HG03342 (cell line): Measurements from ENCODE around the gene FGFR3.

Source experiments
- ATAC-seq: cut with Tn5 transposase; IDR thresholded peaks from one replicate; pipeline ENCODE4 v1.9.1; 2021; ENCODE audit warnings: mild to moderate bottlenecking, moderate library complexity; ENCODE audit not compliant: unreplicated experiment

FGFR3 gene

DNA sequence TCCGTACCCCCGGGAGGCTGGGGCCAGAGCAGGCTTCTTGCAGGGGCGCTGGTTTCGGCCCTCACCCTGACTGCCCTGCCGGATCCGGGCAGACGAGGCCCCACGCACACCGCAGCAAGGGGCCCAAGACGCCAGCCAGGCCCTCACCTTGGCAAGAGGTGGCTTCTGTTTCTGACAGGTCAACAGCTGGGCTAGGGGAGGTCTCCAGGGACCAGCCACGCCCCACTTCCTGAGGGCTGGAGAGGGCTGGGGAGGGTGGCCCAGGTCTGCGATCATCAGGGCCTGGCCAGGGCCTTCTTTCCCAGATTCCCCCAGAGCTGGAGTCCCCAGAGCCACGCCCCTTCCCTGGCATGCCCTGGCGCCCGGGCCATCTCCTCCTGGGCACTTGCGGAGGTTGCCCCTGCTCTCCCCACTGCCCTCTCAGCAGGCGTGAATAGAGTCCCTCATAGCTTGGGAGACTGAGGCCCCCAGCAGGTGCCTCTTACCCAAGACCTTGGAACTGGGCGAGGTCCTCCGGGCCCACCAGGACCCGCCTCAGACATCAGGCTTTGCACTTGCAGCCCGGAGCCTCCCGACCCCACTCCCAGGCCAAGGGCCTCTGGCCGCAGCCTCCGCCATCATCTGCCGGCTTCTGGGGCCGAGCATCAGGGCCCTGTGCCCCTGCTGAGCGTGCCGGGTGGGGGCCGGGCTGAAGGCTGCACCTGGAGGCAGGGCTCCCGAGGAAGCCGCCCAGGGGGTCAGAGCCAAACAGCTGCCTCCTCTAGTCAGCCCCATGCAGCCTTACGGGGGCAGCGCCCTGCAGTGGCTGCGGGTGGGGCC lies 6.3 kb upstream of the FGFR3 start:
- ATAC-seq, result no peak

DNA sequence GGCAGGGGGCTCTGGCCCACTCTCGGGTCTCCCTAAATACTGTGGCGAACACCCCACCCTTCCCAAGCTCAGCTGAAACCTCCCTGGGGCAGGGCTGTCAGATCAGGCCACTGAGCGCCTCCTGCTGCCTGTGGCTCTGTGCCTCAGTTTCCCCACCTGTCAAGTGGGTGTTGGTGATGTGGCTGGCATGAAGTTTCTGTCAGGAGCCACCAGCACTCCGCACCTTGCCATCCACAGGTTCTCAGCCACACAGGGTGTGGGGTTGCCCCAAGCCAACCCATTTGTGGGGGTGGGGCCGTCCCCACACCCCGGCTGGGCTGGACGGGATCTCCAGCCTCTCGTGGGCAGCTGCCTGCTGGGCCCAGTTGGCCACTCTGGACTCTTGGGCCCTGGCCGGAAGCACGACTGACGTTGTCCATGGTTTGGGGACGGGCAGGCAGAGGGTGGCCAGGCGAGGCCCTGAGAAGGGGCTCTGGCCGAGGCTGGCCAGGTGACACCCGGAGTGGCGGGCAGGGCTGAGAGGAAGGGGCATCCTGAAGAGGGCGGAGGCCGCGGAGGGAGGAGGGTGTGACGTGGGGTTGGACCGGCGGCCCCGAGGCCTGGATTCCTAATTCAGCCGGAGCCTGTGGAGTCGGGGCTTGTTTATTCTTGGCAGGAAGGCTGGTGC lies 5.5 kb upstream of the FGFR3 start:
- no peak for ATAC-seq

DNA sequence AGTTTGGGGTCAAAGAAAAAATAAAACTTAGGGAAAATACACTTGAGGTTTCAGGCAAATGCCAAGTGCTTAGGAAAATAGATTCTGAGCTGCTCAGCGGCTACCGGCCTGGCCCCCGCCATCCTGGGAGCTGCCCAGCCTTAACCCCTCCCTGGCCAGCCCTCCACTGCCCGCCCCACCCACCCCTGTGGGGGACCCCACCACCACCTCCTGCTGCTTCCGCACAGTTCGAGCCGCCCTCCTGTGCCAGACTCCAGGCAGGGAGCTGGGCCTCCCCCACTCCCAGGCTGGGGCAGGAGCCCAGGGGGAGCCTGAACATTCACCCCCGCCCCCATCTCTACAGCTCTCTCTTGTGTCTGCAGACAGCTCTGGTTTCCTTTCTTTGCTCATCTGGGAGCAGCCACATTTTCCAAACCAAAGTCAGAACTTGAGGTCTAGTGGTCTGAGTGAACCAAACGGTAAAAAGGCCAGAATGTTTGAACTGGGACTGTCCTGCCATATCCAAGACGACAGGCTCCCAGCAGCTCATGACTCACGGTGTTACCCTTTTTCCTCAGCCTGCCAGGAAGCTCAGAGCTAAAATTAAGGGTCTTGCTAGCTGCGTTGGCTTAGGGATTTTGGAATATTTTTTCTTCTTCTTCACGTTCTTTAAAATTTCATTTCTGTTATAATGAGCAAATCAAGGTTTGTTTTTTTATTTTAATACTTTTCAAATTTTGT lies 4.7 kb upstream of the FGFR3 start:
- no peak for ATAC-seq

DNA sequence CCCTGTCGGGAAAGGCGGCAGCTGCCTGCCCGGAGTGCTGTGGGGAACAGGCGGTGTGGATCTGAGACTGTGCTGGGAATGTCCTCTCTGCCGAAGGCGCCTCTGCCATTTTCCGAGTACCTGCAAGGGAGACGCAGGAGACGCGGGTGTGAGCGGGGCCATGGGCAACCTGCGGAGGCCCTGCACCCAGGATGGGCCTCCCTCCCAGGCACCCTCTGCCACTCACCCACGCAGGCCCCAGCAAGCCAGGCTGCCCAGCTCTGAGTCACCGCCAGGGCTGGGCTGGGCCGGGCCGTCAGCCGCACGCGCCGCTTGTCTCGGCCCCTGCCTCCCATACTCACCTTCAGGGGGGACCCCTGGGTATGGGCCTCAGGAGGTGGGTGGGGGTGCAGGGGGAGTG lies 3.5 kb upstream of the FGFR3 start:
- ATAC-seq, result no peak

DNA sequence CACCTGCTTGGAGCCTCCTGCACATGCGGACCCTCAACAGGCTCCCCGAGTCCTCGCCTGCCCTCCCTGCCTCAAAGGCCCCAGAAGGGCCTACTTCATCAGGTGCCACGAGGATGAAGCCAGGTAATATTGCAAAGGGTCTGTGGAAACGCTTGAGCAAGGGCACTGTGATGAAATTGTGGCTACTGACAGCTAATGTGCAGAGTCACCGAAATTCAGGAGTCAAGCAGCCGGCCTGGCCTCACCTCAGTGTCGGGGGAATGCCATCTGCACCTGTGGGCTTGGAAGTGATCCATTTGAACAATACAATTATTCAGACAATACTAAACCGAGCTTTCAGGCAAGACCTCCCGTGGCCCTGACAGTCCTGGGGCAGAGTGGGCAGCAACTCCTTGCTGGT lies 3.1 kb upstream of the FGFR3 start:
- no peak for ATAC-seq

DNA sequence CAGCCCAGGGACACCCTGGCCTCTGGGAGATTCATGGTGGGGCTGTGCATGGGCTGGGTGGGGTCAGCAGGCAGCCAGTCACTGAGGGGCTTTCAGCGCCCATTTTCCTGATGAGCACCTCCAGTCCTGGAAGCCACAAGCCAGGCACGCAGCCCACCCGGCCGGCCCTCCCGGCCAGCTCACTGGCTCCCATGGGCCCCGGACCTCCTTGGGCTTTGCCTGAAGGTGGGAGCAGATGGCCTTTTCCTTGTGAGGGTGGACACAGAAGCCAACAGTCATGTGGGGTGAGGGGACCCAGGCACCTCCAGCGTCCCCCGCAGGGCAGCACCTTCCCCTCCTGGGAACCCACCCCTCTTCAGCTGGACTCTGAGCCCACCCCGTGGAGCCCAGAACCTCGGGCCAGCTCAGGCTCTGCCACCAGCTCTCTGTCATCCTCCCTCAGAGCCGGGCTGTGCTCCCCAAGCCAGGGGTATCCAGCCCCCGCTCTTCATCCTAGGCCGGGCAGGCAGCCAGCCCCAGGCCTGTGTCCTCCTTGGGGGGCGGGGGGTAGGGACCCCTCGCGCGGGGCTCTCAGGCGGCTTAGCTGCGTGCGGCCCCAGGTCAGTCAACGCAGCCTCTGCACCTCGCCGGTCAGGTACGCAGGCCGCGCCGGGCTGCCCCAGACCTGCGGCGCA lies 798 bp upstream of the FGFR3 start:
- ATAC-seq, result no peak

DNA sequence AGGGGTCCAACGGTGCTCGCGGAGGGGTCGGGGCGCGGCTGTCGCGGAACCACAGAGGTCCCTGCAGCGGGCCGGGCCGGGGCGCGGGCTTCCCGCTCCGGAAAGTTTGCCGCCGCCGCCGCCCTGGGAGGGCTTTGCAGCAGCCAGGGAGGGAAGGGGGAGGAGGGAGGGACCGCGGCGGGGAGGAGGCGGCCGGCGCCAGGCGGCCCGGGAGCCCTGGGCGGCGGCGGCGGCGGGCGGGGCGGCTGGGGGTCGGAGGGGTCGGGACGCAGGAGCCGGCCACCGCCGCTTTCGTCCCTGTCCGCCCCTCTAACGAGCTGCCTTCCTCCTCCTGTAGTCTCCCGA lies 375 bp downstream of the FGFR3 start:
- no peak for ATAC-seq

DNA sequence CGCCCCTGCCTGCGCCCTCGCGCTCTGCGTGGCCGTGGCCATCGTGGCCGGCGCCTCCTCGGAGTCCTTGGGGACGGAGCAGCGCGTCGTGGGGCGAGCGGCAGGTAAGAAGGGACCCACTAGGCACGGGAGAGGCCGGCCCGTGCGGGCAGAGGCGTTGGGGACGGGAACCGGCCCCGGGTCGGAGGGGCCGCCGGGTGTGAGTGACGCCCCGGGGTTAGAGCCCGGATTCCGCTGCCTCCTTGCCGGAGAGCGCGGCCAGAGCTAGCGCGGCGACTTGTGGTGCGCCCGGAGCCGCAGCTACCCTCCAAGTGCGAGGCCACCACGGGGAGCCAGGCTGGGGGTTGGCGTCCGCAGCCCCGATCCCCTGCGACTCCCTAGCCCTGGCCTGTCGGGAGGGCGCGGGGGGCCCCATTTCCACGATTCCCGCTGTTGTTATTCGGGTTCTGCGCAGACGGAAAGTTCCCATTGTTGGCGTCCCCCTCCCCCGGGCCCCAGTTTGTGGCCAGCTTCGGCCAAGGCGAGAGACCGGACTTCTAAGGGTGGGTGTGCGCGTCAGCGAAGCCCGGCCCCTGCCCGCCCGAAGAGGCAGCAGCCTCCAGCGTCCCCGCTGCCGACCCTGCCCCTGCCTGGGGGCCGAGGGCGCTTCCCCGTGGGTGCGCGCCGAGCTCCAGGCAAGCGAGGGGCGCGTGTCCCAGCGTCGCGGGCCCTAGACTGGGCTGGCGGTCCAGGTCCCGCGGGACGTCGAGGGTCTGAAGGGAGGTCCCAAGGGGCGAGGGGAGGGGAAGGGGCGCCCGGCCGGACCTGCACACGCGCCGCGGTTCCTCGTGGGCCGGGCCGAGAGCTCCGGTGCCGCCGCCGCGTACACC lies 1.1 kb downstream of the FGFR3 start:
- ATAC-seq, result no peak

DNA sequence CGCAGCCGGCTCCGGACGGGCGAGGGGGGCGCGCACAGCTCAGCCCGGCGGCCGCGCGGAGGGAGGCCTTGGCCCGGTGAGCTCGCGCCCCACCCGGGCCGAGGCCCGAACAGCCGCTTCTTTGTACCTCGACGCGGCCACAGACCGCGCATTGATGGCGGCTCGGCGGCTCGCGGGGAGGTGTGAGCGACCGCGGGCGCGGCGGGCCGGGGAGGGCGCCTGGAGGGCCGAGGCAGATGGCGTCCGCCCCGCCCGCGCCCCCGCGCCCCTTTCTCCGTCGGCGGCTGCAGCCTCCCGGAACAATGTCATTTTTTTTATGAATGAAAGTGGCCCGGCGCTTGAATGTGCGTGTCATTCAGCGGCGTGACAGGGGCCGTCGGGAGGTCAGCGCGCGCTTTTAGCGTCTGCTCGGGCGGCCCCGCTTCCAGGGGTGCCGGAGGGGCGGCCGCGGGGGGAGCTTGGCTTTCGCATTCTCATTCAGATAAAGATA lies 1.8 kb downstream of the FGFR3 start:
- no peak for ATAC-seq

DNA sequence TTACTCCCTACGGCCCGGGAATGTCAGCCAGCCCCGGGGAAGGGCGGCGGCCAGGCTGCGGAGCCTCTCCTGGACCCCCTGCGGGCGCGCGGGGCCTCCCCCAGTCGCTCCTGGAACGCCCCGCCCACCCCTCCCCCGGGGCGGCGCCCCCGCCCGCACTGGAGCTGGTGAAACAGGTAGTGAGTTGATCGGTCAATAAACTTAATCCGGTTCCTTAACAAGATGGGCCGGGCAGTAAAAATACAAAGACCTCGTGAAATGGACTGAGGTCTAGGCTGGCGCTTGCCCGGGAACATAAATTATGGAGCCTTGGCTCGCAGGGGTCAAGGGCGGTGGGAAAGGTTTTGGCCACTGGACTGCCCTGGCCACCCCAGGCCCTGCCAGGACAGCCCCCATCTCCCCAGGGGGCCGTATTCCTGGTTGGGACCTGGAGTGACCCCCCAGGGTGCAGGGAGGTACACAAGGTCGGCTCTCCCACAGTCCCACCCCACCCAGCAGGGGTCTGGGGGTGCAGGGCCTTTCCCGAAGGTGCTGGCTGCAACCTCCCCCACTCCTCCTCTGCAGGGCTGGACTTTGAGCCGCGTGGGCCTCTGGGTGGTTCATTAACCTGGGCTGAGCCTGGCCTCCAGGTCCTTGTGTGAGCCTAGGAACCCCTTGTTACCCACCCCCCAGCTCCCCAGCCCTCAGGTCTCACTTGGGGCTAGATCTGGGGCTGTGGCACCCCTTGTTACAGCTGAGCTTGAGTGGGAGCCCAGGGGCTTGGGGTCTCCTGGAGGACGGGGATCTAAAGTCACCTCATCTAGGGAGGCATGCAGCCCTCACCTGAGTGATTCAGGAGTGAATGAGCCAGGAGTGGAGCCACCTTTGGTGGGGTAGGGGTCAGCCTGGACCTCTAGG lies 2.5 kb downstream of the FGFR3 start:
- ATAC-seq, result no peak

DNA sequence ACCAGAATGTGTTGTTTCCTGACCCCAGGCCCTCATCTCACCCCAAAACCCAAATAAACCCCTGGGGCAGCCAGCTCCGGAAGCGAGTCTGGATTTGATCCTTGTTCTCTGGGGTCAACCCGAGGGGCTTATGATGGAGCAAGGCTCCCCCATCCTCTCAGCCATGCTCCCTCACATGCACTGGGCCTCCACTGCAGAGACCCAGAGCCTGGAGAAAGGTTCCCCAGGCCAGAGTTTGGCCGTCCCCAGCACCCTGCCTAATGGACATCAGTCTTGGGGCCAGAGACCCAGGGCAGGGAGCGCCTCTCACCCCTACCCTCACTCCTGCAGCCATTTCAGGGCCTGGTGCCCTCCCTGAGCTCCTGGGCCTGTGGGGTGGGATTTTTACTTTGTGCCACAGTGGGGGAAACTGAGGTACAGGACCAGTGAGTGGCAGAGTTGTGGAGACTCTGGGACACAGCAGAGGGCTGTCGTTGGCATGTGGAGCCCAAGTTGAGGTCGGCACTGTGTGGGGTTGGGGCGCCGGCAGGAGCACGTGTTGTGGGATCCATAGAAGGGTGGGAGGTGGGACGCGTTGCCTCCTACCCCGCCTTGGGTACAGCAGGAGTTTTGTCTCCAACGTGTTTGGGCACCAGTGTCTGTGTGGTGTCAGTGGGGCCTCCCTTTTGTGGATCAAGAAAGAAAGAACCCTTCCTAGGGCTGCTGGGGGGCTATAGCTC lies 3.6 kb downstream of the FGFR3 start:
- no peak for ATAC-seq

DNA sequence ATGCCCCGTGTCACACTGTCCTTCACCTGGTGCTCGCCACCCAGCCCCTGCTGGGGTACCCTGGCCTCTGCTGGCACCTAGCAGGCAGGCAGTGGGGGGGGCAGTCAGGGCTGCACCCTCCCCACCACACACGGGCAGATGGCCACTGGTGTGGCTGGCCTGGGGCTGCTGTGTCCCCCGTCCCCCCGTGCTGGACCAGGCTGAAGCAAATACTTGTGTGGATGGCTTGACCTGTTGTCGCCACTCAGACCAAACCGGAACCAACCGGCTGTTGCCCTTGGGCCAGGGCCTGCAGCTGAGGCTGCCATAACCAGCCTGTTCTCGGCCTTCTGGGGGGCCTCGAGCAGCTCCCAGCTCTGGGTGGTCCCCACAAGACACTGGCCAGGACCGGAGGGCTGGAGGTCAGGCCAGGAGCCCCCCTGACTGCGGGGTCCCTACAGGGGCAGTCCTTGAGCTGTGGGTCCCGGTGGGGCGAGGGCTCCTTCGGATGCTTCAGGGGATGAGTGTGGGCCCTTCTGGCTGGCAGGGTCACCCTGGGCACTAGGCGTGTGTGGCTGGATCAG lies 4.3 kb downstream of the FGFR3 start:
- no peak for ATAC-seq

DNA sequence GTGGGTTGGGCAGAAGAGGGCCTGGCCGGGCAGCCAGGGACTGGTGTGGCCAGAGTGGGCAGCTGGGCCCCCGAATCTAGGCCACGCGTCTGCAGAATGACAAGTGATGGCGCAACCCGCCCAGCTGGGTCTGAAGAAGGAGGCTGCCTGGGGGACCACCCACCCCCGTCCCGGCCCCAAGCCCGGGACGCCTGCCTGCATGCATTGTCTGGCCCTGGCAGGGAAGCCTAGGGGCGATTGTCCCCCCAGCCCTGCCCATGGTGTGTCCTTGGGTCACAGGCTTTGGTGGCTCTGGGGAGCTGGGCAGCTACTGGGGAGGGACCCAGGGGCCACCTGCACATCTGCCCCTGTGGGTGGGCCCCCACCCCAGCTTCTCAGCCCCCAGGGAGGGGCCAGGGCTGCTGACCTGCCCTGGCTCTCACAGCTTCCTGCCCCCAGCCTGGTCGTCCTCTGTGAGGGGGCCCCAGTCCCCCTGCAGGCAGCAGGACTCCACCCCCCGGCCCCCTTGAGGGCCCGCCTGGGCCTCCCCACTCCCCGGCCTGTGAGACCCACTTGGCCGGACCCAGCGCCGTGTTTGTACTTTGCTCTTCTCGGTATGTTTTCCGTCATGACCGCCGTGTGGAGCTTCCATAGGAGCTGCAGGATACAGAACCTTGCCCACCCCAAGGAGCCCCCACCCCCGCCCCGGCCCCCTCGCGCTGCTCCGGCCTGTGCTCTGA lies 4.9 kb downstream of the FGFR3 start:
- no peak for ATAC-seq

DNA sequence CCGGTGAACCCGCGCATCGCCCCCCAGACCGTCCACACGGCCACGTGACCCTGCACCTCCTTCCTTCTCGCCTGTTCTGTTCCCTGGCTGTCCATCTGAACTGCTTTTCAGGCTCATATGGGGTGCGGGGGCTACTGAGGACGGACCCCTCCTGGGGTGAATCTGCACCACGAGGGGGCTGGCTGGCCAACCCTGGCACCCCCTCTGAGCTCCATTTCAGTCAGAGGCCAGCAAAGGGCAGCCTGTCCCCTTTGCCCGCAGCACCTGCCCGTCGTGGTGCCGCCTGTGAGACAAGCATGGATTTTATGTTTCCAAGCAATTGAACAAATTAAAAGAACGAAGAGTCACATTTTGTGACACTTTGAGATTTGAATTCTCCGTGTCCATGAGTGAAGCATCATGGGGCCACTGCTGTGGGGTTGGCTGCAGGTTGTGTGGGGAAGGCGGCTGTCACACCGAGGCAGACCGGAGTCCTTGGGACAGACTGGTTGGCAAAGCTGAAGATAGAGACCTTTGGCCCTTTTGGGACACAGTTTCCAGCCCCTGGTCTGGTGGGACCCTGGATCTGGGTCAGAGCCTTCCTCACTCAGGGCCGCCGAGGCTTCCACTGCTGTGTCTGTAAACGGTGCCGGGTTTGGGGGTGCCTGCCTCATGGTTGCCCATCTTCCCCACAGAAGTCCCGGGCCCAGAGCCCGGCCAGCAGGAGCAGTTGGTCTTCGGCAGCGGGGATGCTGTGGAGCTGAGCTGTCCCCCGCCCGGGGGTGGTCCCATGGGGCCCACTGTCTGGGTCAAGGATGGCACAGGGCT lies 5.7 kb downstream of the FGFR3 start:
- ATAC-seq, result no peak

DNA sequence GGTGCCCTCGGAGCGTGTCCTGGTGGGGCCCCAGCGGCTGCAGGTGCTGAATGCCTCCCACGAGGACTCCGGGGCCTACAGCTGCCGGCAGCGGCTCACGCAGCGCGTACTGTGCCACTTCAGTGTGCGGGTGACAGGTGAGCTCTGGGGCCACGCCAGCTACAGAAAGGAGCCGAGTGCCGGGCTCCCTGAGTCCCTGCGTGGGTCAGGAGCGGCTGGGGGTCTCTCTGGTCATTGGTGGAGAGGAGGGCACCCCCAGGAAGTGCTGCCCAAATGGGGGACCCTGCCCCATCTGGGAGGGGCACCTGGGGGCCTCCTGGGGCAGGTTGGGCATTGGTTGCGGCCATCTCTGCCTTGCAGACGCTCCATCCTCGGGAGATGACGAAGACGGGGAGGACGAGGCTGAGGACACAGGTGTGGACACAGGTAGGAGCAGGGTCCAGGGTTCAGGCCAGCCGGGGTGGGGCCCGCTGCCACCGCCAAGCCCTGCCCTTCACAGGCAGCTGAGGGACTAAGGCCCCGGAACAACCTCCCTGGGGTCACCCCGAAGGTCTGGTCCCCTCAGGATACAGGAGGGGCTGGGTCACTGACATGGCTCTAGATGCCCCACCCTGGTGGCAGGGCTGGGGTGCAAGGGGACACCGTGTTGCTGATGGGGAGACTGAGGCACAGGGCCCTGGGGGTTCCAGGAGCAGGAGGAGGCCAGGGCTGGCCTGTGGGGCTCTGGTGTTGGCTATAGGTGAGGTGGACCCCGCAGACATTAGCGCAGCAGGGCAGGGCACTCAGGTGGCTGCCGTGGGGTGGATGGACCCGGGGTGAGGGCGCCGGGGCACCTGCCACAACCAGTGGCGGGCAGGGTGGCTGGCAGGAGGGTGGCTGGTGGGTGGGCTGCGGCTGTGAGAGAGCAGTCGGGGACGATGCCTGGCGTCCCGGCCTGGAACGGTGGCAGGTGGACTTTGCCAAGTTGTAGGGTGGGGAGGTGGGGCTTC lies 6.6 kb downstream of the FGFR3 start:
- ATAC-seq, result no peak

DNA sequence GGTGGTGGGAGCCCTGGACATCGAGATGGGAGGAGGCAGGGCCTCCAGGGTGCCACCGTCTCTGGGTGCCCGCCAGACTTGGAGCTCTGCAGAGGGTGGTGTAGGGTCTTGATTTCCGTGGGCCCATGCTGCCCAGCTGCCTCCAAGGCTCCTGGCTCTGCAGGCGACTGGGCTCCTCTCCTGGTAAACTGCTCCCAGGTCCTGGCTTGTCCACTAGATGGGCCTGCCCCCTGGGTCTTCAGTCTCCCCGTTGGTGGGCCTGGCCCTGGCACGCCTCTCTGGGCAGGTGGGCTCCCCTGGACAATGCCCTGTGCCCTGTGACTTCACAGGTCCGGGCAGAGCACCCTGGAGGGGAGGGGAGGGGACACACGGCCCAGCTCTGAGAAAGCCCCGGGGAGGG lies 7.7 kb downstream of the FGFR3 start:
- no peak for ATAC-seq
